HG02943 (cell line): ENCODE data around the gene RASGRP1.

Source experiments
- ATAC-seq: cut with Tn5 transposase; IDR thresholded peaks from one replicate; pipeline ENCODE4 v1.9.1; 2021; ENCODE audit warnings: mild to moderate bottlenecking, low read depth, moderate library complexity; ENCODE audit not compliant: unreplicated experiment

Gene RASGRP1

GRCh38 chr15:38539008-38539343, 25.6 kb downstream of the RASGRP1 start:
- no peak for ATAC-seq

DNA sequence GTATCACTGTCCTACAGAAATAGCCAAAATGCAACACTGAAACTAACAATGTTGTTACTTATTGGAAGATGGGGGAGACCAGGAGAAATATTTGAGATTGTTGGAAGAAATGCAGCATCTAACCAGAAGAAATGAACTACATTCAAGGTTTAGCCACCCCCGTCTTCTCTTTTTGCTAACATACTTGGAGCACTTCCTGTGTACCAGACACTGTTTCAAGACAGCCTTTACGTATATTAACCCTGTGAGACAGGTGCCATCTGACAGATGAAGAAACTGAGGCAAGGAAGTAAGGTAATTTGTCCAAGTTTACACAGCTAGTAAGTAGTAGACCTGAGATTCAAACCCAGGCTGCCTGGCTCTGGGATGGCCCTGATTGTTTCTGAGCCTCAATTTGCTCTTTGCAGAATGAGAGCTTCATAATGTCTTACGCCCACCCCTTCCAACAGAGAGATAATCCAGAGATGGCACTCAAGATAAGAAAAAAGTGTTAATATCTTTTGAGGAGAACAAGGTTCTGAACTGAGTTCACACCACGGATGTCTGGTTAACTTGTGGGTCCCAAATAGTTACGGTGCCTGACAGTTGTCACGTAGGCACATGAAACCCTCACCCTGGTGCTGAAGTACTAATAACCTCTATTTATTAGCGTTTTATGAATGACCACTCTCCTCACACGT, 26.1 kb downstream of the RASGRP1 start:
- ATAC-seq, result no peak

- ATAC-seq, result no peak
Observed at GRCh38 chr15:38536201-38536676, 28.4 kb downstream of the RASGRP1 start.

GRCh38 chr15:38535491-38536200, 29.0 kb downstream of the RASGRP1 start:
- ATAC-seq, result no peak

DNA sequence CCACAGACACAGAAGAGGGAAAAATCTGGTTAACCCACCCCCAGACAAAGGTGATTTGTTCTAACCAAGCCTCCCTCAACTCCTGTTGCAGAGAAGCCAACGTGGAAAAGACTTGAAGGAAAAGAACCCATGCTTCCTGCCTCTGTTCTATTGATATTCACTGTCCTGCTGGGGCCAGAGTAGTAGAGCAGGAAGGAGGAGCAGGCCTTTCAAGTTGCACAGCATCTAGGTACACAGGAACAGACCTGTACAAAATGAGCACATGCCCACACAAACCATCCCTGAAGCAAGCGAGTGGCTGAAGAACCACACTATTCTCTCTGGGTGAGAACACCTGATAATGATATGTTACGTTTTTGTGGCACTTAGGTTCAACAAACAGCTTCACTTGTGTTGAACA, 29.9 kb downstream of the RASGRP1 start:
- no peak for ATAC-seq

DNA sequence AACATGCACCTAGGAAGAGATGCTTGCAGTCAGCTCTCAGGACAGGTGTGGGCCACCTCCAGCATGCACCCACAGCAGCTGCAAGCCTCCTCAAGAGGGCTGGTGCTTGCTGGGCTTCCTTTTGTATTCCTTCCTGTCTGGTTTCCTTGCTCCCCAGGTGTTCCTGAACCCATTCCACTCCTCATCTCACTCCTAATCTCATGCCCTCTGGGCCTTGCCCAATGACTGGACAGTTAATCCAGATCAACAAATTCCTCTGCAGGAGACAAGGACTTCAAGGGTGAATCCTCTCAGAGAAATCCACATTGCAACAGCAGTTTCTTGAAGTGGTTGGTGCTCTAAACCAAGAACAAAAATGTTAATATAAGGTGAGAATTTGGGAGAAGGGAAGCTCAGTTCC, 30.7 kb downstream of the RASGRP1 start:
- ATAC-seq, result no peak

DNA sequence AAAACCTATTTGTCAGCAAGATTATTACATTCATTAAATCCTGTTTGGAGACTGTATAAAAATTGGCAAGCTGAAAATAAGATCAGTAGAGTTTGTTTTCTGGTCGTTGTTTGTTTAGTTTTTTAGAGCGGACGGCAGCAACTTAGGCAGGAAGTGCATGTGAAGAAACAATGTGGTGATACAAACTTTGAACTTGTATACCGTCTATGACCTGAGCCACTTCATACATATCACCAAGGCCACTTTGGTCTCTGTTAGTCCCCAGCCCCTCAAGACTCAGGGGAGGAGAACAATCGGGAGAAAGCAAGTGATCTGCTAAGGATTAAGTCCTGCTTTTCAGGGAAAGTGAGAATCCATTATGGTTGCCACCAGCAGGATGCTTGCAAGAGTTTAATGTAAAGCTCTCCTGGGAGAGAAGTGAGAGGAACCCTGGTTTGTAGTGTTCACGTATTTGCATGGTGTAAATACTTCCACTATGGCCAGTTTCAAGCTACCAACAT, 31.1 kb downstream of the RASGRP1 start:
- no peak for ATAC-seq

DNA sequence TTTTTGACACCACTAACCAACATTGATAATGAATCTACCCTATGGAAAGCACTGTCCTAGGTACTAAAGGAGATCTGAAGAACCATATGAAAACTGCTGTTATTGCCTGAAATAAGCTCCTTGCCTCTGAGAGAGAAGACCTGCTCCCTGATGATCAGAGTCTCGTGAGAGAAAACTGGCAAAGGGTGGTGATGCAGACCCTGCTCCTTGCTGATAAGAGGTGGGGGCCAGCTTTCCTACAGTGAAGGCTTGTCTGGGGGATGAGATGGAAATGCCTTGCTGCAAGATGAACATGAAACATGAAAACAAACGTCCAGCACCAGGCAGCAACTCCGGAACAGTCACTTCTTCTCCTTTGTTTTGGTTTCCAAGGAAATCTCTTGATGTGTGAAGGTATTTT, 31.9 kb downstream of the RASGRP1 start:
- ATAC-seq, result no peak

DNA sequence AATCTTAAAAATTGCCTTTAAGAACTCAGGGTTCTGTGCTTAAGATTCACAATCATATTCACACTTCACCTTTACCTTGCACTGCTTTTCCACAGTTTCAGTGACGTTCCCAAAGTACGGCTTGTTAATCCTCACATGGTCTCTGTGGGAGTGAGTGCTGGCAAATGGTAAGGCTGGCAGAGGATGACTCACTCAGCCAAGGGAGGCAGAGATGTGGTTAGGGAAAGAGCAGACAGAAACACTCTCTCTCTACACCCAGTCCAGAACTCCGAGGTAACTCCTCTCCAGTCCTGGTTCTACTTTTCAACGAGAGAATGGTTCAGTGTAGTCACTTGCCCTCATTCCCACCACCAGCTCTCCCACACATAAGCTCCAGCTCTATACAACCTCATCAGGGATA, 33.1 kb downstream of the RASGRP1 start:
- no peak for ATAC-seq

GRCh38 chr15:38530113-38530512, 34.5 kb downstream of the RASGRP1 start:
- ATAC-seq, result no peak

- ATAC-seq, result no peak
Observed at GRCh38 chr15:38528294-38528693, 36.3 kb downstream of the RASGRP1 start.

DNA sequence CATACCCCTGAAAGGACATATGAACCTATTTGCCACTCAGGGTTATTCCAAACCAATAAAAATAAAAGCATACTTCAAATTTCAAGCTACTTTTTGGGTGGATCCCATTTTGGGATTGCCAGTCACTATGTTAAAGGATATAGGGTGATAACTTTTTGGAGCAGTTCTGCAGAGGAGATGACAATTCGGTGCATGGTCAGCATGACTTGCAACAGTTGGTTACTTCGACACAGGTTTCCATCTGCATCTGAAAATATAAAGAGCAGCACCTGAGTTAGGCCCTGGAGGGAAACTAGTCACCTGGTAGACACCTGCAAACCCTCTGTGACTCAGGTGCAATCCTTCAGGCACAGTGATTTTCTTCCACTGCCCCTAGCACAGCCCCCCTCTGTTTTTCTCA, 38.5 kb downstream of the RASGRP1 start:
- no peak for ATAC-seq

- no peak for ATAC-seq
Observed at GRCh38 chr15:38525489-38525888, 39.1 kb downstream of the RASGRP1 start.

GRCh38 chr15:38524156-38524555, 40.5 kb downstream of the RASGRP1 start:
- no peak for ATAC-seq

- ATAC-seq, result no peak
Observed at GRCh38 chr15:38522922-38523321, 41.7 kb downstream of the RASGRP1 start.

DNA sequence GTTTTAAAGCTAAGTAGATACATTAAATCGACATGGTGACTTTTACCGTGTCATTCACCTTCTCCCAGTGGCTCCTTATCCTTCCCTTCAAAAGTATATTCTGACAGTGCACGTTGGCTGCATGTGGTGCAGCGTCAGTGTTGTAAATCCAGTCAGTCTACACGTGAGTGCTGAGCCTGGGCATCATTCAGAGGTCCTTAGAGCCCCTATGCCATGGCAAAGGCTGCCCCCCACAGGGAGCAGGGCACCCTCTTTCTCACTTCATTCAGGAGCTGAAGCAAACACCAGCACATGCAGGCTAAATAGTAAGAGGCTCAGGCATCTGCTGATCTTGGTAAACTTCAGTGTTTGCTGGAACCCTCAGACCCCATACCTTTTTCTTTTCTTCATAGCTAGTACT, 43.3 kb downstream of the RASGRP1 start:
- ATAC-seq, result no peak

DNA sequence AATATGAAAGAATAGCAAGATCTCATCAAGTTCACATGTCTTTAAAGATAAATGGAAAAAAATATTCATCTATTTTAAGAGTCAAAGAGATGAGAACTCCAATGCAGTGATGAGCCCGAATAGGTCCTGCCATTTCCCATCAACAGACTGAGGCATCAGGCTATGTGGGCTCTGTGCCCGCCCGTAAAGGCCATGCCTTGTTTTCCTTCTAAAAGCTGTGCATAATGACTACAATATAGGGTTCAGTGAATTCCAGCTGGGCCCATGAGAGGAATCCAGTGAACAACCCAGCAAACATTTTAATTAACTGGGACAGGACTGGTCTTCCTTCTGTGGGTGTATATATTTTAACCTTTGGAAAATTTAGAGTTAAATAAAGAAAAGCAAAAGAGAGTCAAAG, 44.6 kb downstream of the RASGRP1 start:
- ATAC-seq, result no peak

GRCh38 chr15:38518084-38518483, 46.5 kb downstream of the RASGRP1 start:
- no peak for ATAC-seq

DNA sequence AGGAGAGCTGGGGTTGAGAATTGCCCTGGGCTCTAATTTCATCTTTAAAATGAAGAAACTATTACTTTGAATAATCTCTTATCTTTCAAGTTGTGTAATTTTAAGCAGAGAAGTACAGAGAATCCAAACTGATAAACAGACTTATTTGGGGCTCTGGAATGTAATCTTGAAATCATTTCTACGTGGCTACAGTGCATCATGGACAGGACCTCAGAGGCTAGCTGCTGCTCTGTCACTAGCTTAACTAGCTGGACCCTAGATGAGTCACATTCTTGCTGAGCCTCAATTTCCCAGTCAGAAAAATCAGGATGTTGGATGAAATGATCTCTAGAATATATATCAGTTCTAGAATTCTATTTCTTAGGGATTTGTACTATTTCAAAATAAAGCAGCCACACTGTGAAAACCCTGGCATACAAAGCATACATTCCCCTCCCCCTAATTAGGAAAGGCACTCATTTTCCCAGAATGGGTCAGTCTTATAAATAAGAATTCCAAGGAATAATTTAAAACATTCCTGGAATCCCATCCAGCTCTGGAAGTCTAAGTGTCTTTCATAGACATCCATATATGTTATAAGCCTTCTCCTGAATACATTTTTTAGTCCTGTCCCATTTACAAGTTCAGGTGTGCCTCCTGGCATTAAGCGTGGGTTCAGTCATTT, 47.2 kb downstream of the RASGRP1 start:
- ATAC-seq, result no peak

GRCh38 chr15:38516626-38517025, 48.0 kb downstream of the RASGRP1 start:
- ATAC-seq, result no peak

DNA sequence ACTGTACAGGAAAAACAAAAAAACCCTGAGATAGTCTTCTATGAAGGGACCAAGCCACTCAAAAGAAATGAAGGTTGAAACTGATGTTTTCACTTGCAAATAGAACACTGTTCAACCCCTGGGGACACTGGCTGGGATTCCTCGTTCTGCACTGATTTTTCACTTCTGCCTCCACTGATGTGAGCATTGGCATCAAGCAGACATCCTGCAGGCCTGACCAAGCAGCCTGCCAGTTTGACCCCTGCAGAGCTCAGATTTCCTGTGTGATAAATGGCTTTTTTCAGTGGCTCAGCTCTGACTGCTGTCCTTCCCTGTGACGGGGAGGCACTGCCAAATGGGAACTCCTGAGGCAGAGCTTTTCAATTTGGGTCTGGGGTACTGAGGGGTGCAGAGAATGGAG, 50.0 kb downstream of the RASGRP1 start:
- ATAC-seq, result no peak

DNA sequence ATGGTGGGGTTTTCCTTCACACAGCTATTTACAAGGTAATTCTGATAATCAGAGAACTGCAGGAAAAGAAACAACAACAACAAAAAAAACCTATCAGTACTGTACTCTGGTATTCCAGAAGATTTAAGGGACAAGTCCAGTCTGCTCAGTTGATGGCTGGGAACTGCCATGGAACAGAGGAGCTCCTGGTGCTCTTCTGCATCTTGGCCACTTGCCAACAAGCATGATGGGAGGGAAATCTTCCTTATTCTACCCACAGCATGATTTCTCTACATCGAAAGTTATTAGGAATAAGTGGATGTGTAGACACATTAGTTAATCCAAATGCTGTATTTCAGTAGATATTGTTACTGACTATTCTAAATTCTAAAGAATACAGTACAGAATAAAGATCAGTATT, 51.7 kb downstream of the RASGRP1 start:
- ATAC-seq, result no peak
